ENCODE data around the gene OR9Q1.

- TF ChIP-seq CTCF (conservative IDR thresholded peaks at IDR 0.05; ENCODE audit: low read length) (no peak), EZH2phosphoT487 (IDR thresholded peaks at IDR 0.05; ENCODE audit: borderline replicate concordance, low read depth, low read length) (no peak)
These were observed 168.5 kb downstream of the OR9Q1 start for GRCh38 chr11:58192229-58192628.

Measured in OCI-LY7 (cell line).